WI38 (cell line): ENCODE results near the gene ZNF117.
"Not testable (repeated sequence)": the region's sequence is repeated elsewhere in the genome, so short reads cannot be mapped to it uniquely, and the experiment has no call there.

Experiments used
- H3K4me3 ChIP-seq: 2 replicates; pipeline ENCODE4 v1.5.1; 2011; ENCODE audit warnings: low read depth, mild to moderate bottlenecking, control low read depth, low read length
- TF ChIP-seq, protein P1 (sequence below): IDR thresholded peaks from 2 replicates; pipeline ENCODE4 v1.5.1; 2012; ENCODE audit warnings: low read depth, mild to moderate bottlenecking, control low read depth, low read length

Gene ZNF117

GRCh38 chr7:64938540-64938939 is 52.3 kb downstream of the ZNF117 start:
- no peak overlapping the region for H3K4me3 ChIP-seq
- TF ChIP-seq, protein P1, sequence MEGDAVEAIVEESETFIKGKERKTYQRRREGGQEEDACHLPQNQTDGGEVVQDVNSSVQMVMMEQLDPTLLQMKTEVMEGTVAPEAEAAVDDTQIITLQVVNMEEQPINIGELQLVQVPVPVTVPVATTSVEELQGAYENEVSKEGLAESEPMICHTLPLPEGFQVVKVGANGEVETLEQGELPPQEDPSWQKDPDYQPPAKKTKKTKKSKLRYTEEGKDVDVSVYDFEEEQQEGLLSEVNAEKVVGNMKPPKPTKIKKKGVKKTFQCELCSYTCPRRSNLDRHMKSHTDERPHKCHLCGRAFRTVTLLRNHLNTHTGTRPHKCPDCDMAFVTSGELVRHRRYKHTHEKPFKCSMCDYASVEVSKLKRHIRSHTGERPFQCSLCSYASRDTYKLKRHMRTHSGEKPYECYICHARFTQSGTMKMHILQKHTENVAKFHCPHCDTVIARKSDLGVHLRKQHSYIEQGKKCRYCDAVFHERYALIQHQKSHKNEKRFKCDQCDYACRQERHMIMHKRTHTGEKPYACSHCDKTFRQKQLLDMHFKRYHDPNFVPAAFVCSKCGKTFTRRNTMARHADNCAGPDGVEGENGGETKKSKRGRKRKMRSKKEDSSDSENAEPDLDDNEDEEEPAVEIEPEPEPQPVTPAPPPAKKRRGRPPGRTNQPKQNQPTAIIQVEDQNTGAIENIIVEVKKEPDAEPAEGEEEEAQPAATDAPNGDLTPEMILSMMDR = no peak

- no peak overlapping the region for H3K4me3 ChIP-seq
- TF ChIP-seq, protein P1 = no peak
Measured at GRCh38 chr7:64934478-64934877, 56.4 kb downstream of the ZNF117 start.

- not testable (repeated sequence) for H3K4me3 ChIP-seq
Measured at GRCh38 chr7:64928252-64929187, 62.3 kb downstream of the ZNF117 start.
